Thyroid gland (tissue), 4 donors: ENCODE data around the gene TXNDC2. TPM values are rescaled to one million over a fixed set of nuclear protein-coding genes. Genes with fewer than 3 reads are reported as not detected.
"Not testable (repeated sequence)": the region's sequence is repeated elsewhere in the genome, so short reads cannot be mapped to it uniquely, and the experiment has no call there.

Source experiments
- DNase-seq, 2 donors: peaks; one replicate each; pipeline ENCODE4 v3.0.0-alpha.2; 2019
- H3K27ac ChIP-seq, 3 donors: fragments of 200-600 bp; sonication (generic); 1 replicate in 2 of 3; 2 replicates in 1 of 3; pipeline ENCODE4 v1.5.1; 2016 to 2019; ENCODE audit warnings: mild to moderate bottlenecking in 1 of 3, moderate library complexity in 1 of 3
- H3K27me3 ChIP-seq: fragments of 200-600 bp; sonication (generic); one replicate; pipeline ENCODE4 v1.5.1; 2019
- H3K36me3 ChIP-seq, 2 donors: fragments of 200-600 bp; sonication (generic); one replicate each; pipeline ENCODE4 v1.5.1; 2016 to 2019
- H3K4me1 ChIP-seq, 2 donors: fragments of 200-600 bp; sonication (generic); one replicate each; pipeline ENCODE4 v1.5.1; 2017 to 2019
- H3K4me3 ChIP-seq, 3 donors: fragments of 200-600 bp; sonication (generic); replicated peaks in 1 of 3; 1 replicate in 2 of 3; 2 replicates in 1 of 3; pipeline ENCODE4 v1.5.1; 2016; ENCODE audit warnings: mild to moderate bottlenecking in 1 of 3
- H3K9me3 ChIP-seq: fragments of 200-600 bp; sonication (generic); one replicate; pipeline ENCODE4 v1.5.1; 2017
- CTCF ChIP-seq, 6 experiments: fragments of 200-600 bp in 3 of 6; fragments of 450-650 bp in 3 of 6; sonication (generic) in 3 of 6; IDR thresholded peaks; one replicate each; pipeline ENCODE4 v1.5.1; 2016 to 2019; ENCODE audit warnings: antibody characterized with exemption in 6 of 6, mild to moderate bottlenecking in 2 of 6, inconsistent platforms in 1 of 6, moderate library complexity in 1 of 6
- POLR2A ChIP-seq, 2 donors: fragments of 450-650 bp; IDR thresholded peaks; one replicate each; pipeline ENCODE4 v1.6.1; 2017; ENCODE audit warnings: antibody characterized with exemption in 2 of 2, mild to moderate bottlenecking in 2 of 2, moderate library complexity in 1 of 2
- WGBS, 2 donors: methylation state at CpG; one replicate each; pipeline ENCODE4 v1.1.5; 2017; 5-methylcytosine and 5-hydroxymethylcytosine counted together
- intact Hi-C: fragments of 100-400 bp; cut with DNase I; formaldehyde crosslinking; loops from one replicate; pipeline ENCODE4 v1.15.1; 2023
- total RNA-seq, 4 donors: library from RNA; depleted of rRNA; stranded (reverse); fragments of >200 nt; gene quantifications; one replicate each; pipeline ENCODE4 v1.2.3, GENCODE V29; 2016

Gene TXNDC2
- total RNA-seq, 4 donors from 2014 or later = not detected

- Histone ChIP-seq H3K27ac (no peak overlapping the region), H3K4me3 (no peak overlapping the region), H3K27me3 (no peaks in the 10 kb centered on the region), H3K9me3 (no peaks in the 10 kb centered on the region), H3K4me1 (no peaks in the 10 kb centered on the region), H3K36me3 (no peaks in the 10 kb centered on the region)
- intact Hi-C loops = no loop called here
- no peak for TF ChIP-seq POLR2A (IDR thresholded peaks at IDR 0.05)
- no peak for TF ChIP-seq CTCF (IDR thresholded peaks at IDR 0.05)
- no peak for DNase-seq
- 85 to 86% methylated on average over 7 of the region's 7 CpGs for WGBS, 2 donors
Observed at GRCh38 chr18:9900699-9901098, 14.9 kb downstream of the TXNDC2 start.

GRCh38 chr18:9901377-9901776, 15.6 kb downstream of the TXNDC2 start:
- H3K27me3 ChIP-seq = no peaks in the 10 kb centered on the region
- H3K36me3 ChIP-seq = no peaks in the 10 kb centered on the region
- H3K9me3 ChIP-seq = no peaks in the 10 kb centered on the region
- no peak overlapping the region for H3K27ac ChIP-seq
- DNase-seq = peak; percentile 44 to 49
- WGBS, 2 donors = 77 to 80% methylated on average over 3 of the region's 3 CpGs
- intact Hi-C loops = no loop called here
- H3K4me3 ChIP-seq = no peak overlapping the region
- no peaks in the 10 kb centered on the region for H3K4me1 ChIP-seq
- no peak for TF ChIP-seq CTCF (IDR thresholded peaks at IDR 0.05)

GRCh38 chr18:9902264-9902663, 16.5 kb downstream of the TXNDC2 start:
- H3K36me3 ChIP-seq, intact Hi-C loops, H3K27me3 ChIP-seq, H3K27ac ChIP-seq, H3K4me1 ChIP-seq, H3K9me3 ChIP-seq, DNase-seq, H3K4me3 ChIP-seq: not testable (repeated sequence)
- 94 to 95% methylated on average over 14 of the region's 14 CpGs for WGBS, 2 donors

GRCh38 chr18:9902832-9903231, 17.1 kb downstream of the TXNDC2 start:
- intact Hi-C loops = no loop called here
- Histone ChIP-seq H3K27ac (no peak overlapping the region), H3K9me3 (no peaks in the 10 kb centered on the region), H3K4me1 (no peaks in the 10 kb centered on the region), H3K27me3 (no peaks in the 10 kb centered on the region), H3K4me3 (no peak overlapping the region), H3K36me3 (no peaks in the 10 kb centered on the region)
- WGBS, 2 donors = 77 to 85% methylated on average over 10 of the region's 10 CpGs
- DNase-seq = no peak
- no peak for TF ChIP-seq CTCF (IDR thresholded peaks at IDR 0.05)
- no peak for TF ChIP-seq POLR2A (IDR thresholded peaks at IDR 0.05)

GRCh38 chr18:9905401-9905922, 19.7 kb downstream of the TXNDC2 start:
- Histone ChIP-seq H3K36me3 (no peaks in the 10 kb centered on the region), H3K4me1 (no peaks in the 10 kb centered on the region), H3K4me3 (no peak overlapping the region), H3K27me3 (no peaks in the 10 kb centered on the region), H3K9me3 (no peaks in the 10 kb centered on the region), H3K27ac (no peak overlapping the region)
- intact Hi-C loops = no loop called here
- no peak for DNase-seq
- WGBS, 2 donors = 64 to 69% methylated on average over 5 of the region's 5 CpGs
- TF ChIP-seq POLR2A (IDR thresholded peaks at IDR 0.05) (no peak), CTCF (IDR thresholded peaks at IDR 0.05) (no peak)

- H3K36me3 ChIP-seq = no peaks in the 10 kb centered on the region
- H3K27ac ChIP-seq = no peak overlapping the region
- no peaks in the 10 kb centered on the region for H3K4me1 ChIP-seq
- H3K4me3 ChIP-seq = no peak overlapping the region
- DNase-seq = no peak
- no peaks in the 10 kb centered on the region for H3K9me3 ChIP-seq
- WGBS, 2 donors = 88 to 96% methylated on average over 3 of the region's 3 CpGs
- TF ChIP-seq POLR2A (IDR thresholded peaks at IDR 0.05) = no peak
- TF ChIP-seq CTCF (IDR thresholded peaks at IDR 0.05) = no peak
- H3K27me3 ChIP-seq = no peaks in the 10 kb centered on the region
- intact Hi-C loops = no loop called here
Observed at GRCh38 chr18:9906481-9906880, 20.7 kb downstream of the TXNDC2 start.
